Measurements from ENCODE around the gene ARHGEF17. TPM values are rescaled to one million over a fixed set of nuclear protein-coding genes. Genes with fewer than 3 reads are reported as not detected.

Gene ARHGEF17
- total and polyA plus RNA-seq, 2 of the 13 experiments (the other 11 are each of a cell fraction or from before 2014, with no cell fraction given) = 10.7 to 28.8 TPM

DNA sequence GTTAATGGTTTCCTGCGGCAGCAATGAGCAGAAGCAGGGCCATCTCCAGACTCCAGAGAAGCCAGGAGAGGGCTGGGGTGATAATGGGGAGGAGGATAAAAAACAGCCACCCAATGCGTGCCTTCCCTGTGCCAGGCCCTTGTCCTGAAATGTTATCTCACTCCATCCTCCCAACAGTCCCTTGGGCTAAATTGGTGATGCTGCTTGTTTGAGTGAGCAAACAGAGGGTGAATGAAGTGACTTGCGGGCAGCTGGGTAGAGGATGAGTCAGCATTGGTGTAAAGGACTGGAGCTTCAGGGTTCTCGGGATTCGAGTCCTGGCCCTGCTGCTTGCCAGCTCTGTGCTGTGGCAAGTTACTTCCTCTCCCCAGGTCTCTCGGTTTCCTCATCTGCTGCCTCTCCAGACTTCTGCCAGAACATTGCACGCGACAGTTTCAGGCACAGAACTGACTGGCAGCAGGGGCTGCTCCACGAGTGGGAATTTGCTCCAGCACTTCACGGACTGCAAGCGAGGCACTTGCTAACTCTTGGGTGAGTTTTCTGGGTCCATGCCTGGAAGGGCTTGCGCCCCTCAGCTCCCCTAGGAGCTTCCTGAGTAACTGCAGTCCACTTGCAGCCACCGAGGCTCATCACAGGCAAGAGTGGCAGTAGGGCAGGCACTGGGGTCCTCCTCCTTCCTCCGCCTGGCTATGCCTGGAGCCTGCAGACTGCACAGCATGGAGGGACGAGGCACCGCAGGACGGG is 36.0 kb upstream of the ARHGEF17 start, which contains the start of gene P2RY6 (continued):
- TF ChIP-seq ZNF674 (CRISPR knock-in tag; IDR thresholded peaks at IDR 0.05; ENCODE audit: low read depth) = no peak
- no peak for TF ChIP-seq GTF2F1 (IDR thresholded peaks at IDR 0.05; ENCODE audit: low read length)
- peak; percentile 14; the same call in 1 of the 2 replicates for TF ChIP-seq AHR (CRISPR knock-in tag; IDR thresholded peaks at IDR 0.05)
- TF ChIP-seq AKNA (CRISPR knock-in tag; IDR thresholded peaks at IDR 0.05; ENCODE audit: borderline replicate concordance) = no peak
- no peak for TF ChIP-seq ZNF18 (CRISPR knock-in tag; IDR thresholded peaks at IDR 0.05; ENCODE audit: insufficient replicate concordance)
- TF ChIP-seq NR3C1 (CRISPR knock-in tag; IDR thresholded peaks at IDR 0.05) = no peak
- no peak for TF ChIP-seq EZH2 (conservative IDR thresholded peaks at IDR 0.05; ENCODE audit: low read depth, low read length)
- TF ChIP-seq DMTF1 (CRISPR knock-in tag; IDR thresholded peaks at IDR 0.05) = no peak
- no peak for TF ChIP-seq ZFYVE20 (CRISPR knock-in tag; IDR thresholded peaks at IDR 0.05; ENCODE audit: borderline replicate concordance, low read depth)
- TF ChIP-seq NR2F6 (IDR thresholded peaks at IDR 0.05) = no peak
- TF ChIP-seq NR2F6 (CRISPR knock-in tag; IDR thresholded peaks at IDR 0.05) = 0 out of 2 replicates have a peak, but pooled peaks have one; percentile 14
- TF ChIP-seq ATF3 (CRISPR knock-in tag; IDR thresholded peaks at IDR 0.05) = peak; percentile 74; the same call in 1 of the 2 replicates
- no peak for TF ChIP-seq ZNF598 (CRISPR knock-in tag; IDR thresholded peaks at IDR 0.05; ENCODE audit: borderline replicate concordance)
- no peak for TF ChIP-seq TOPORS (CRISPR knock-in tag; IDR thresholded peaks at IDR 0.05)
- TF ChIP-seq, protein P1, sequence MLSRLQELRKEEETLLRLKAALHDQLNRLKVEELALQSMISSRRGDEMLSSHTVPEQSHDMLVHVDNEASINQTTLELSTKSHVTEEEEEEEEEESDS (CRISPR knock-in tag; IDR thresholded peaks at IDR 0.05; ENCODE audit: borderline replicate concordance) = no peak
- TF ChIP-seq NFE2L2 (IDR thresholded peaks at IDR 0.05; ENCODE audit: low read length) = peak; percentile 93
- no peak for TF ChIP-seq NFKB2 (CRISPR knock-in tag; IDR thresholded peaks at IDR 0.05; ENCODE audit: borderline replicate concordance)
- TF ChIP-seq ATF6 (CRISPR knock-in tag; conservative IDR thresholded peaks at IDR 0.05) = no peak

All from HepG2 (cell line).